Breast epithelium (tissue), 3 donors: ENCODE data around the gene TTYH3.

Experiments
- CTCF ChIP-seq, 3 donors: fragments of 450-650 bp; IDR thresholded peaks; one replicate each; pipeline ENCODE4 v1.5.1; 2016 to 2017; ENCODE audit warnings: antibody characterized with exemption in 3 of 3, mild to moderate bottlenecking in 3 of 3, moderate library complexity in 3 of 3
- POLR2A ChIP-seq: fragments of 450-650 bp; IDR thresholded peaks from one replicate; pipeline ENCODE4 v1.6.1; 2016; ENCODE audit warnings: antibody characterized with exemption, mild to moderate bottlenecking, moderate library complexity

- no peak for TF ChIP-seq POLR2A
- TF ChIP-seq CTCF (IDR thresholded peaks at IDR 0.05): no peak
Observed at GRCh38 chr7:2640846-2641316, 9.1 kb downstream of the TTYH3 start.
